ENCODE measurements around the gene TFRC.
"Not testable (repeated sequence)": the region's sequence is repeated elsewhere in the genome, so short reads cannot be mapped to it uniquely, and the experiment has no call there.

Gene TFRC

DNA sequence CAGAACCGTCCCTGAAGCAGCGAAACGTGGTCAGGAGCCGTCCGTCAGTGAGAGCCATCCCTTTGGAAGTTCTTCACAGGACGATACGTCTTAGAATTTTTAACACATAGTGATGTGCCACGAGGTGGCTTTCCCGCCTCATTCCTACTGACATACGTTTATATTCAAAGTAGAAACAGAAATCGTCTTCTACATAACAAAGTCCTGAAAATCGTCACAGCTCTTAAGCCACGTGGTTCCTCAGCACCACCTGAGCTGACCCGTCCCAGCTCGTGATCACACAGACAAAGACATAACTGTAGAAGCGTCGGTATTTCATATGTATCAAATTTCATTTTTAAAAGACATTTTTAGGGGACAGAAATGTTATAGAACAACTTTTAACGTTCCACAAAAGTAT, 73.5 kb downstream of the TFRC start:
- Histone ChIP-seq H3K4me3 (no peak overlapping the region), H3K27ac (no peak overlapping the region)
- TF ChIP-seq, protein P1, sequence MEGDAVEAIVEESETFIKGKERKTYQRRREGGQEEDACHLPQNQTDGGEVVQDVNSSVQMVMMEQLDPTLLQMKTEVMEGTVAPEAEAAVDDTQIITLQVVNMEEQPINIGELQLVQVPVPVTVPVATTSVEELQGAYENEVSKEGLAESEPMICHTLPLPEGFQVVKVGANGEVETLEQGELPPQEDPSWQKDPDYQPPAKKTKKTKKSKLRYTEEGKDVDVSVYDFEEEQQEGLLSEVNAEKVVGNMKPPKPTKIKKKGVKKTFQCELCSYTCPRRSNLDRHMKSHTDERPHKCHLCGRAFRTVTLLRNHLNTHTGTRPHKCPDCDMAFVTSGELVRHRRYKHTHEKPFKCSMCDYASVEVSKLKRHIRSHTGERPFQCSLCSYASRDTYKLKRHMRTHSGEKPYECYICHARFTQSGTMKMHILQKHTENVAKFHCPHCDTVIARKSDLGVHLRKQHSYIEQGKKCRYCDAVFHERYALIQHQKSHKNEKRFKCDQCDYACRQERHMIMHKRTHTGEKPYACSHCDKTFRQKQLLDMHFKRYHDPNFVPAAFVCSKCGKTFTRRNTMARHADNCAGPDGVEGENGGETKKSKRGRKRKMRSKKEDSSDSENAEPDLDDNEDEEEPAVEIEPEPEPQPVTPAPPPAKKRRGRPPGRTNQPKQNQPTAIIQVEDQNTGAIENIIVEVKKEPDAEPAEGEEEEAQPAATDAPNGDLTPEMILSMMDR (IDR thresholded peaks at IDR 0.05) = no peak
- DNase-seq (ENCODE audit: low spot score) = no peak

DNA sequence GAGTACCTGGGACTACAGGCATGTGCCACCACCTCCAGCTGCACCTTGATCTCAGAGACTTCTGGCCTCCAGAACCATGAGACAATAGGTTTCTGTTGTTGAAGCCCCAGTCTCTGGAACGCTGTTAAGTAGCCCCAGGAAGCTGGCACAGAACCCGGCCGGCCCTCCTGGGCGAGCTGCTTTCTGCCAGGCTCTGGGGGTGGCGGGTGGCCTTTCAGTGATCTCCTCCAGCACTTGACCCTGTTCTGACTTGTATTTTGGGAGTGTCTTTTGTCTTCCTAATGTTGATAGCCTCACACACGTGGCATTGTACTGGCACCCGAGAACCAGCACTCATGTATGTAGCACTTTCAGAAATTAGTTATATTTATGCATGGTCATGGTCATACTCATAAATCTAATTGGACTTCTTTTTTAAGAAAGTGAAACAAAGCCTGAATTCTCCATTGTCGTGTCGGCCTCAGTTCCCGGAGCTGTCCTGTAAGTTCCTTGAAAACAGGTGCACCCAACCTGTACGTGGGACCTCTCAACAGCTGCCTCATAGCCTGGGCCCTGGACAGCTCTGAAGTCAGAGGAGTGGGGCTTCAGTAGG, 74.0 kb downstream of the TFRC start:
- Histone ChIP-seq H3K4me3 (no peak overlapping the region), H3K27ac (no peak overlapping the region)
- TF ChIP-seq, protein P1 (IDR thresholded peaks at IDR 0.05) = no peak
- DNase-seq (ENCODE audit: low spot score) = no peak

DNA sequence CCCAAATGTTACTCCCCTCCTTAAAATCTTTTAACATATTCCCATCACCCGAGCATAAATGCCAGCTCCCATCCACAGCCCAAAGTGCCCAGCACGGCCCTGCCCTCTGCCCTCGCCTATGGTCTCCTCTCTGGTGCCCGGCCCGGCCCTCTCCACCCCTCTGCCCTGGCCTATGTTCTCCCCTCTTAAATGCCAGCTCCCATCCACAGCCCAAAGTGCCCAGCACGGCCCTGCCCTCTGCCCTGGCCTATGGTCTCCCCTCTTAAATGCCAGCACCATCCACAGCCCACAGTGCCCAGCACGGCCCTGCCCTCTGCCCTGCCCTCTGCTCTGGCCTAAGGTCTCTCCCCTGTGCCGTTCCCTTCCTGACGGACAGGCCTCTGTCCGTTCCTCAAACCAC, 76.6 kb downstream of the TFRC start:
- not testable (repeated sequence) for H3K27ac ChIP-seq; H3K4me3 ChIP-seq; DNase-seq (ENCODE audit: low spot score)

DNA sequence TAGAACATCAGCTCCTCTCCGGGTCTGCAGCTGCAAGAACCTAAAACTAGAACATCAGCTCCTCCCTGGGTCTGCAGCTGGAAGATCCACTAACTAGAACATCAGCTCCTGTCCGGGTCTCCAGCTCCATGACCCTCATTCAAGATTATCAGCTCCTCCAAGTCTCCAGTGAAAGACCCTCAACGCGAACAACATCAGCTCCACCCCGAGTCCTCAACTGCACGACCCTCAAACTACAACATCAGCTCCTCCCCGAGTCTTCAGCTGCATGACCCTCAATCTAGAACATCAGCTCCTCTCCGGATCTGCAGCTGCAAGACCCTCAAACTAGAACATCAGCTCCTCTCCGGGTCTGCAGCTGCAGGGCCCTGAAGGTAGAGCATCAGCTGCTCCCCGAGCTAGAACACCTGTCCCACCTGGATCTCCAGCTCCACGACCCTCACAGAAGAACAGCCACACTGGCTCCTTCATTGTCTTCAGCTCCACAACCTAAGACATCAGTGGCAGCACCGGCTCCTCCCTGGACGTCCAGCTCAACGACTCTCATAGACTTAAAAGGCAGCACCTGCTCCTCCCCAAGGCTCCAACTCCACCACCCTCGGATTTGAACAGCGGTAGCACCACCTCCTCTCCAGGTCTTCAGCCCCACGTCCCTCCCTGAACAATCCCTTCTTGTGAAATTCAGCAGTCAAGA, 77.4 kb downstream of the TFRC start:
- H3K4me3 ChIP-seq; DNase-seq (ENCODE audit: low spot score); H3K27ac ChIP-seq: not testable (repeated sequence)

DNA sequence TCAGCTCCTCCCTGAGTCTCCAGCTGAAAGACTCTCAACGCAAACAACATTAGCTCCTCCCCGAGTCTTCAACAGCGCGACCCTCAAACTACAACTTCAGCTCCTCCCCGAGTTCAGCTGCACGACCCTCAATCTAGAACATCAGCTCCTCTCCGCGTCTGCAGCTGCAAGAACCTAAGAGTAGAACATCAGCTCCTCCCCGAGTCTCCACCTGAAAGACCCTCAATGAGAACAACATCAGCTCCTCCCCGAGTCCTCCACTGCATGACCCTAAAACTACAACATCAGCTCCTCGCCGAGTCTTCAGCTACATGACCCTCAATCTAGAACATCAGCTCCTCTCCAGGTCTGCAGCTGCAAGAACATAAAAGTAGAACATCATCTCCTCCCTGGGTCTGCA, 78.3 kb downstream of the TFRC start:
- TF ChIP-seq, protein P1 (IDR thresholded peaks at IDR 0.05) = no peak
- Histone ChIP-seq H3K27ac (no peak overlapping the region), H3K4me3 (no peak overlapping the region)
- DNase-seq (ENCODE audit: low spot score) = no peak

DNA sequence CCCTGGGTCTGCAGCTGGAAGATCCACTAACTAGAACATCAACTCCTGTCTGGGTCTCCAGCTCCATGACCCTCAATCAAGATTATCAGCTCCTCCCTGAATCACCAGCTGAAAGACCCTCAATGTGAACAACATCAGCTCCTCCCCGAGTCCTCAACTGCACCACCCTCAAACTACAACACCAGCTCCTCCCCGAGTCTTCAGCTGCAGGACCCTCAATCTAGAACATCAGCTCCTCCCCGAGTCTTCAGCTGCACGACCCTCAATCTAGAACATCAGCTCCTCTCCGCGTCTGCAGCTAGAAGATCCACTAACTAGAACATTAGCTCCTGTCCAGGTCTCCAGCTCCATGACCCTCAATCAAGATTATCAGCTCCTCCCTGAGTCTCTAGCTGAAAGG, 79.2 kb downstream of the TFRC start:
- not testable (repeated sequence) for DNase-seq (ENCODE audit: low spot score); H3K27ac ChIP-seq; H3K4me3 ChIP-seq

DNA sequence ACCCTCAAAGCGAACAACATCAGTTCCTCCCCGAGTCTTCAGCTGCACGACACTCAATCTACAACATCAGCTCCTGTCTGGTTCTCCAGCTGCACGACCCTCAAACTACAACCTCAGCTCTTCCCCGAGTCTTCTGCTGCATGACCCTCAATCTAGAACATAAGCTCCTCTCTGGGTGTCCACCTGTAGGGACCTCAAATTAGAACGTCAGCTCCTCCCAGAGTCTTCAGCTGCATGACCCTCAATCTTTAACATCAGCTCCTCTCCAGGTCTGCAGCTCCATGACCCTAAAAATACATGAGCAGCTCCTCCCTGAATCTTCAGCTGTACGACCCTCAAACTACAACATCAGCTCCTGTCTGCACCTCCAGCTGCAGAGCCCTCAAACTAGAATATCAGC, 80.7 kb downstream of the TFRC start:
- DNase-seq (ENCODE audit: low spot score); H3K4me3 ChIP-seq; H3K27ac ChIP-seq: not testable (repeated sequence)

DNA sequence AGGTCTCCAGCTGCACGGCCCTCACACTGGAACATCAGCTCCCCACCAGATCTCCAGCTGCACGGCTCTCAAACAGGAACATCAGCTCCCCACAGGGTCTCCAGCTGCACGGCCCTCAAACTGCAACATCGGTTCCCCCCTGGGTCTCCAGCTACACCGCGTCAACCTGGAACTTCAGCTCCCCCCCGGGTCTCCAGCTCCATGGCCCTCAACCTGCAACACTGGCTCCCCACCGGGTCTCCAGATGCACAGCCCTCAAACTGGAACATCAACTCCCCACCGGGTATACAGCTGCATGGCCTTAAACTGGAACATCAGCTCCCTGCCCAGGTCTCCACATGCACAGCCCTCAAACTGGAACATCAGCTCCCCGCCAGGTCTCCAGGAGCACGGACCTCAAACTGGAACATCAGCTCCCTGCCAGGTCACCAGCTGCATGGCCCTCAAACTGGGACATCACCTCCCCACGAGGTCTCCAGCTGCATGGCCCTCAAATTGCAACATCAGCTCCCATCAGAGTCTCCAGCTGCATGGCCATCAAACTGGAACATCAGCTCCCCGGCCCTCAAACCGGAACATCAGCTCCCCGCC, 81.4 kb downstream of the TFRC start:
- DNase-seq (ENCODE audit: low spot score) = not testable (repeated sequence)

DNA sequence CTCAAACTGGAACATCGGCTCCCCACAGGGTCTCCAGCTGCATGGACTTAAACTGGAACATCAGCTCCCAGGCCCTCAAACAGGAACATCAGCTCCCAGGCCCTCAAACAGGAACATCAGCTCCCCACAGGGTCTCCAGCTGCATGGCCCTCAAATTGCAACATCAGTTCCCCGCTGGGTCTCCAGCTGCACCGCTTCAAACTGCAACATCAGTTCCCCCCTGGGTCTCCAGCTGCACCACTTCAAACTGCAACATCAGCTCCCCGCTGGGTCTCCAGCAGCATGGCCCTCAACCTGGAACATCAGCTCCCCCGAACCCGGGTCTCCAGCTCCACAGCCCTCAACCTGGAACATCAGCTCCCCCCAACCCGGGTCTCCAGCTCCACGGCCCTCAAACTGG, 82.0 kb downstream of the TFRC start:
- Histone ChIP-seq H3K4me3 (no peak overlapping the region), H3K27ac (no peak overlapping the region)
- TF ChIP-seq, protein P1 (IDR thresholded peaks at IDR 0.05) = no peak
- no peak for DNase-seq (ENCODE audit: low spot score)

More for the DNA sequence above, 81.4 kb downstream of the TFRC start:
- H3K27ac ChIP-seq, H3K4me3 ChIP-seq: not testable (repeated sequence)

Measured in coronary artery (tissue), 2 donors.